ENCODE data around the gene B3GNT3.
"Not testable (repeated sequence)": the region's sequence is repeated elsewhere in the genome, so short reads cannot be mapped to it uniquely, and the experiment has no call there.

B3GNT3 gene

DNA sequence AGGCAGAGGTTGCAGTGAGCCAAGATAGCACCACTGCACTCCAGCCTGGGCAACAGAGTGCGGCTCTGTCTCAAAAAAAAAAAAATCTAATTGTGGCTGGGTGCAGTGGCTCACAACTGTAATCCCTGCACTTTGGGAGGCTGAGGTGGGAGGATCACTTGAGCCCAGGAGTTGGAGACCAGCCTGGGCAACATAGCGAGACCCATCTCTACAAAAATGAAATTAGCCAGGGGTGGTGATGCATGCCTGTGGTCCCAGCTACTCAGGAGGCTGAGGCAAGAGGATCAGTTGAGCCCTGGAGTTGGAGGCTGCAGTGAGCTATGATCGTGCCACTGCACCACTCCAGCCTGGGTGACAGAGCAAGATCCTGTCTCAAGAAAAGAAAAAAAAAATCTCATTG lies 3.7 kb downstream of the B3GNT3 start:
- not testable (repeated sequence) for DNase-seq

DNA sequence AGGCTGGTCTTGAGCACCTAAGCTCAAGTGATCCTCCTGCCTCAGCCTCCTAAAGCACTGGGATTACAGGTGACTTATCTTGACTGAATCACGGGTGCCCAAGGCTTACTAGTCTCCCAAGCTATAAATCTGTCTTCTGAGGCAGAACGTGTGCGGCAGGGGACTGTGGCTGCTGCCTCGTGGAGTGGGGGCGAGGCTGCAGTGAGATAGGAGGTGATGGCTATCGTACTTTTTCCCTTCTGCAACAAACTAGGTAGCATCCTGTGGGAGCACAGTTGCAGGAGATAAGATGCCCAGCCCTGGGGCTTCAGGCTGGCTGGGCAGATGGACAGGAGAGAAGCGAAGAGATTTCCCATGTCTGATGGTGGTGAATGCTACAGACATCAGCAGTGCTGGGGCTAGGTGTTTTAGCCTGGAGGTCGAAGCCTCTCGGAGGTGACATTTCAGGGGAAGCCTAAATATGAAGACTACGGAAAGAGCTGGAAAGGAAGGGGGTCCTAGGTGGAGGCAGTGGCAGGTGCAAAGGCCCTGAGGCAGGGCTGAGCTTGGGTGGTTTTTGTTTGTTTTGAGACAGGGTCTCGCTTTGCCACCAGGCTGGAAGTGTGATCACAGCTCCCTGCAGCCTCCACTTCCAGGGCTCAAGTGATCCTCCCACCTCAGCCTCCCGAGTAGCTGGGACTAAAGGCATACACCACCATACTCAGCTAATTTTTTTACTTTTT lies 7.4 kb downstream of the B3GNT3 start:
- no peak for DNase-seq

DNA sequence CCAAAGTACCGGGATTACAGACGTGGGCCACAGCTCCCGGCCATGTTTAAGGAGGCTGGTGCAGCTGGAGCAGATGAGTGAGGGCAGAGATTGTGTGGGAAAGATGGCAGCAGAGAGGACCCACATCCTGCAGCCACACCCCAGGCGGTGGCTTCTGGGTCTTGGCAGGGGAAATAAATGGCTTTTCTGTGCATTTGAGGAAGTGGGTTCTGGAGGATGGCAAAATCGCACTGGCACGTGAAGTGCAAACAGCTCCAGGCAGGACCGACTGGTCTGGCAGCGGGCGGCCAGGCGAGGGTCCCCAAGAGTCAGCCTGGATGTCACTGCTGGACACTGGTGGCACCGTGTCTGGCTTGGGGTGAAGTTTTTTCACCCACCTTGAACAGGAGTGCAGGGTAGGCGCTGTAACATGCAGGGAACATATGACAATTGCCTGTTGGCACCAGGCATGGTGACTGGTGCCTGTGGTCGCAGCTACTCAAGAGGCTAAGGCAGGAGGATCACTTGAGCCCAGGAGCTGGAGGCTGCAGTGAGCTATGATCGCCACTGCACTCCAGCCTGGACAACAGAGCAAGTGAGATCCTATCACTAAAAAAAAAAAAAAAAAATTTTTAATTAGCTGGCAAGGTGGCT lies 8.4 kb downstream of the B3GNT3 start:
- DNase-seq = no peak

DNA sequence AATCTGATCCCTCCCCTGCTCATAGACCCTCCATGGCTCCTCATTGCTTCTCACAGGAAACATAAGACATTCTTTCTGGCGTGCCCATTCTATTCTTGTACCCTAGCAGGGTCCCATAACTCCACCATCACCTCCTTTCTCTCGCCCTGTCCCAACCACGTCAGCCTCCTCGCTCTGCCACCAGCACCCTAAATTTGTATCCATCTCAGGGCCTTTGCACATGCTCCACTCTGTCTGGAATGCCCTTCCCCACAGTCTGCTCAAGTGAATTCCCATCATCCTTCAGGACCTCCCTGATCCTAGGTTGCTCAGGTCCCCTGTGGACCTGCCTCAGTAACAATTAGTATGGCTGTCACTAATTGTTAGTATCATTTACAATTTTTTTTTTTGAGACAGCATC lies 10.5 kb downstream of the B3GNT3 start:
- DNase-seq = no peak

DNA sequence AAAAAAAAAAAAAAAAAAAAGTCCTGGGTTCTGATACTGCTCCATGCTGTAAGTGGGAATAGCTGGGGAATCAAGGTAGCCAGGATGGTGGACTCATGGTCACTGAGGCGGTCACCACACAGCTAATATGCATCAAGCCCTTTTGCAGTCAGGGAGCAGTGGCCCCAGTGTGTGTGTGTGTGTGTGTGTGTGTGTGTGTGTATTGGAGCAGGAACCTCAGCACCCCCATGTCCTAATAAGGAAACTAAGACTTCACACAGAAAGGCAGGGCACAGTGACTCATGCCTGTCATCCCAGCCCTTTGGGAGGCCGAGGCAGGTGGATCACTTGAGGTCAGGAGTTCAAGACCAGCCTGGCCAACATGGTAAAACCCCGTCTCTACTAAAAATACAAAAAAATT lies 12.0 kb downstream of the B3GNT3 start:
- DNase-seq = no peak

DNA sequence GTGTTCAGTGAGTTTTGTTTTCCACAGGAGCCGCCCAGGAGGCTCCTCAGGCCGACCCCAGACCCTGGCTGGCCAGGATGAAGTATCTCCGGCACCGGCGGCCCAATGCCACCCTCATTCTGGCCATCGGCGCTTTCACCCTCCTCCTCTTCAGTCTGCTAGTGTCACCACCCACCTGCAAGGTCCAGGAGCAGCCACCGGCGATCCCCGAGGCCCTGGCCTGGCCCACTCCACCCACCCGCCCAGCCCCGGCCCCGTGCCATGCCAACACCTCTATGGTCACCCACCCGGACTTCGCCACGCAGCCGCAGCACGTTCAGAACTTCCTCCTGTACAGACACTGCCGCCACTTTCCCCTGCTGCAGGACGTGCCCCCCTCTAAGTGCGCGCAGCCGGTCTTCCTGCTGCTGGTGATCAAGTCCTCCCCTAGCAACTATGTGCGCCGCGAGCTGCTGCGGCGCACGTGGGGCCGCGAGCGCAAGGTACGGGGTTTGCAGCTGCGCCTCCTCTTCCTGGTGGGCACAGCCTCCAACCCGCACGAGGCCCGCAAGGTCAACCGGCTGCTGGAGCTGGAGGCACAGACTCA lies 12.9 kb downstream of the B3GNT3 start:
- DNase-seq = no peak

DNA sequence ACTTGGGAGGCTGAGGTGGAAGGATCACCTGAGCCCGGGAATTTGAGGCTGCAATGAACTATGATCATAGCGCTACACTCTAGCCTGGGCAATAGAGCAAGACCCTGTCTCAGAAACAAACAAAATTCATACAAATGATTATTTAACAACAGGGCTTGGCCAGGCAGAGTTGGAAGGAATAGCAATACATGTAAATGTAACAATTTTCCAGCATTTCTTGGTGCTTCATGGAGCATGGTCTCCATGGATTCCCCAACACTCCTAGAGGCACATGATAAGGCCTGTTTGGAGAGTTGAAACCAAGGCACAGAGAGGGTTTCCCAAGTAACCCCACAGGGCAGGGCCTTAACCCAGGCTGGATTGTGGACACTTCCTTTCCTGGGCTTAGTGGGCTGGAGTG lies 16.2 kb downstream of the B3GNT3 start:
- DNase-seq = no peak

DNA sequence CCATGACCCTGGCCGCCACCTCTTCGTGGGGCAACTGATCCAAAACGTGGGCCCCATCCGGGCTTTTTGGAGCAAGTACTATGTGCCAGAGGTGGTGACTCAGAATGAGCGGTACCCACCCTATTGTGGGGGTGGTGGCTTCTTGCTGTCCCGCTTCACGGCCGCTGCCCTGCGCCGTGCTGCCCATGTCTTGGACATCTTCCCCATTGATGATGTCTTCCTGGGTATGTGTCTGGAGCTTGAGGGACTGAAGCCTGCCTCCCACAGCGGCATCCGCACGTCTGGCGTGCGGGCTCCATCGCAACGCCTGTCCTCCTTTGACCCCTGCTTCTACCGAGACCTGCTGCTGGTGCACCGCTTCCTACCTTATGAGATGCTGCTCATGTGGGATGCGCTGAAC lies 16.7 kb downstream of the B3GNT3 start:
- no peak for DNase-seq

DNA sequence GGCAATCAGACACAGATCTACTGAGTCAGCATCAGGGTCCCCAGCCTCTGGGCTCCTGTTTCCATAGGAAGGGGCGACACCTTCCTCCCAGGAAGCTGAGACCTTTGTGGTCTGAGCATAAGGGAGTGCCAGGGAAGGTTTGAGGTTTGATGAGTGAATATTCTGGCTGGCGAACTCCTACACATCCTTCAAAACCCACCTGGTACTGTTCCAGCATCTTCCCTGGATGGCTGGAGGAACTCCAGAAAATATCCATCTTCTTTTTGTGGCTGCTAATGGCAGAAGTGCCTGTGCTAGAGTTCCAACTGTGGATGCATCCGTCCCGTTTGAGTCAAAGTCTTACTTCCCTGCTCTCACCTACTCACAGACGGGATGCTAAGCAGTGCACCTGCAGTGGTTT lies 17.2 kb downstream of the B3GNT3 start:
- no peak for DNase-seq

DNA sequence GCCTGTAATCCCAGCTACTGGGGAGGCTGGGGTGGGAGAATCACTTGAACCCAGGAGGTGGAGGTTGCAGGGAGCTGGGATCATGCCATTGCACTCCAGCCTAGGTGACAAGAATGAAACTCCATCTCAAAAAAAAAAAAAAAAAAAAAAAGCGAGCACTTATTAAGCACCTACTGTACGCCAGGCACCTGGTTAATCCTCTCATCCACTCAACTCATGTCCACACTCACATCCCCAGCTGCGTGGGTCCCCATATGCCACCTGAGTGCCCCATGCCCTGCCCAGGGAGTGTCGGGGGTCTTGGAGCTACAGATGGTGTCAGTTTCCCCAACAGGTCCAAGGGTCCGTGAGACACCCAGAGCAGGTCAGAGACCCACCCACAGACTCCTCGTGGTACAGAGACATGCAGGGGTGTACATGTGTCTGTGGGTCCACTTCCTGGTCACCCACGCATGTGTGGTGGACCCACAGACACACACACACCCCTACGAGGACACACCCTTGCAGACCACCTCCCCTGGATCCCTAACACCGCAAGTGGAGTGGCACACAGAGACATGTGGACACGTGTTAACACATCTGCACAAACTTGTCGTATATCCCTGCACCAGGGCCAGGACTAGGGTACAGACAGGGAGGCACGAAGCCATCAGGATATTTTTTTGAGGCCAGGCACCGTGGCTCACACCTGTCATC lies 22.9 kb downstream of the B3GNT3 start:
- DNase-seq = no peak

DNA sequence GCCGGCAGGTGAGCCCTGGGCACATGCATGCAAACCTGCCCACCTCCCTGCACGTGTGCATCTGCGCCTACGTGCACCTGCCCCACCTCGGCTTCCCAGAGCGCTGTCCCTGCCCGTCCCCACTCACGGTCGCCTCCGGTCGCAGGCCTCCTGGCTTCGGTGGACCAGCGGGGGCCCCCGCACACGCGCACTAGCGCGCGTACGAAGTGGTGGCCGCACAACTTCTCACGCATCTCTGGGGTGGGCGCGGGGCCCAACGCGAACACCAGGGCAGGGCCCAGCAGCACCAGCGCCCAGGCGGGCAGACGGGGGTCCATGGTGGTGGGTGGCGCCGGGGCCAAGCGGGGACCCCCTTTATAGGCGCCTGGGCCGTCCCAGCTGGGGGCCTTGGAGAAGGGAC lies 26.3 kb downstream of the B3GNT3 start, which contains the start of gene INSL3:
Gene INSL3, minus strand, starts transcription at position 330 of the 400 bp plus-strand sequence. Its CDS starts 13 bp downstream, at position 317.
- DNase-seq = no peak

DNA sequence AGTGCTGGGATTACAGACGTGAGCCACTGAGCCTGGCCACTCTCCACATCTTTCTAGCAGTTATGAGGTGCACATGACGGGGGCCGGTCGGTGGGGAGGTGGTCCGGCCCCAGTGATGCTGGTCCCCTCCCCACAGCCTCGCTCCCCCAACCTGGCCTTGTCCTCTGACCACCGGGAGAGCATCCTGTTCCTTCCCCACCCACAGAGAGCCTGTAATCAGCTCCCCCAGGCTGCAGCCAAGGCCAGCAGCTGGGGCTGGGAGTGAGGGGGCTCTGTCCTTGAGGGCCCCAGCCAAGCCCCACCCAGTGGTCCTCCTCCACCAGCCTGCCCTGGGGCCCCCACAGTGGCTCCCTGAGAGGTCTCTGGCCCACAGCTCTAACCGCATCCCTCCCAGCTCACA lies 29.4 kb downstream of the B3GNT3 start:
- DNase-seq = no peak

DNA sequence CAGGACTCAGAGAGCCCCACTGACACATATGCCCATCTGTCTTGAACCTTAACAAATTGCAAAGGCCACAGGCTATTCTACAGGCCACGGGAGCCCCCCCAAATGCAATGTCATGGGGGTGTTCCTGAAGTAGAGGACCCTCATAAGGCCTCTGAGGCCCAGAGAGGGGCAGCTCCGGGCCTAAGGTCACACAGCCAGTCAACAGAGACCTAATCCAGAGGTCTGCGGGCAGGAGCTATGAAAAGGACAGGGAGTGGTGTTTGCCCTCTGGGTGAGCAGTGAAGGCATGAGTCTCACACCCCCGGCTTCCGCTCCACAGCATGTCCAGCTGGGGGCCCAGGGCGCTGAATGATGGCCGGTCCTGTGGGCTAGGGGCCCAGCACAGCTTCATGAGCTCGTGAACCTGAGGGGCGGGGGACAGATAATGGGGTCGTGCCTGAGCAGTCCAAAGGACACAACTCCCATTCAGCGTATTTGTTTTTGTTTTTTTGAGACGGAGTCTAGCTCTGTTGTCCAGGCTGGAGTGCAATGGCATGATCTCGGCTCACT lies 31.6 kb downstream of the B3GNT3 start:
- no peak for DNase-seq

DNA sequence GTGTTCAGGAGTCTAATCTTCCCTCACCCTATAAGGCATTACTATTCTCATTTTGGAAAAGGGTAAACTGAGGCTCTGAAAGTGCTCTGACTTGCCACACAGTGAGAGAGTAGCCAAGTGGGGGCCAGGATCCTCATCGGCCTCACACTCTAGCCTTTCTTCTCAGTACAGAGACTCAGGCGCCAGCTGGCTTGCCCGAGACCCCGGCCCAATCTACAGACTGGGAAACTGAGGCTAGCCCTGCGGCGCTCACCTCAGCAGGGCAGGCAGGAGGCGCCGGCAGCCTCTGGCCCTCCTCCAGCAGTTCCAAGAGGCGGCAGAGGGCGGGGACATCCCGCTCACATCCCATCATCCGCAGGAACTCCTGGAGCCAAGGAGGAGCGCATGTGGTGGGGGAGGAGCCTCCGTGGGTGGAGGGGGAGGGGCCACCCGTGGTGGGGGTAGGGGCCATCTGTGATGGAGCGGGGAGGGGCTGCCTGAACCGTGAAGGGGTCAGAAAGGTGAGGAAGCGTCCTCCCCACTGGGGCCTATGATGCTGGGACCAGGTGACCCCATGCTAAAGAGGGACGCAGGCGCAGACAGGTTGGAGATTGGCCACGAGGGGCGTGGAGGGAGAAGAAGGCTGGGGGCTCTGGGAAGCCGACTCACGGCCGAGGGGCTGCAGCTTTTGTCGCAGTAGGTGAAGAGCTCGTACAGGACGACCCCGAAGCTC lies 35.1 kb downstream of the B3GNT3 start:
- DNase-seq = peak; percentile 29

DNA sequence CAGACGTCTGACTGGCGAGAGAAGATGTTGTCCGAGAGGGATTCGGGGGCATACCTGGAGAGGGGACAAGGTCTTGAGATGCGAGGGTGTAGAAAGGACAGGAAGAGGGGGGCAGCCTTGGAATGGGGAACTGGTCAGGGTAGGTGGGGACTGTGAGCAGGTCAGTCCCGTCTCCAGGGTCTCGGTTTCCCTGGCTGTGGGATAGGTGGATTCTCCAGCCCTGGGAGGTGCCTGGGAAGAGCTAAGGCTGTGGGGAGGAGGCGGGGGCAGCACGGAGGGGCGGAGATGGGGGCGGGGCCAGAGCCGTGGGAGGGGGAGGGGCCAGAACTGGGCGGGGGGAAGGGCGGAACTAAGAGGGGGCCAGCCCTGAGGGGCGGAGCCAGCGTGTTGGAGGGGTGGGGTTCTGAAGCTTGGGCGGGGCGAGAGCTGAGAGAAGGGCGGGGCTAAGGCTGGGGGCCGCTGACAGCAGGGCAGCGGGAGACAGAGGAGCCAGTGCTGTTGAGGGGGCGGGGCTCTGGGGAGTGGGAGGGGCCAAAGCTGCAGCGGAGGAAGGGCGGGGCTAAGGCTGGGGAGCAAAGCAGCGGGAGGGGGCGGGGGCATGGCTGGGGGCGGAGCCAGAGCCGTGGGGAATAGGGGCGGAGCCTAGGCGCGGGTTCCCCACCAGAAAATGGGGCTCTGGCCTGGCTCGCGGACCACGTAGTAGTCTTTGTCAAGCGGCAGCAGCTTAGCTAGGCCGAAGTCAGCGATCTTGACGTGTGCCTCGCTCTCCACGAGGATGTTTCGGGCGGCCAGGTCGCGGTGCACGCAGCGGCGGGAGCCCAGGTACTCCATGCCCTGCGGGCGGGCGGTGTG lies 35.9 kb downstream of the B3GNT3 start:
- DNase-seq = peak; percentile 41

DNA sequence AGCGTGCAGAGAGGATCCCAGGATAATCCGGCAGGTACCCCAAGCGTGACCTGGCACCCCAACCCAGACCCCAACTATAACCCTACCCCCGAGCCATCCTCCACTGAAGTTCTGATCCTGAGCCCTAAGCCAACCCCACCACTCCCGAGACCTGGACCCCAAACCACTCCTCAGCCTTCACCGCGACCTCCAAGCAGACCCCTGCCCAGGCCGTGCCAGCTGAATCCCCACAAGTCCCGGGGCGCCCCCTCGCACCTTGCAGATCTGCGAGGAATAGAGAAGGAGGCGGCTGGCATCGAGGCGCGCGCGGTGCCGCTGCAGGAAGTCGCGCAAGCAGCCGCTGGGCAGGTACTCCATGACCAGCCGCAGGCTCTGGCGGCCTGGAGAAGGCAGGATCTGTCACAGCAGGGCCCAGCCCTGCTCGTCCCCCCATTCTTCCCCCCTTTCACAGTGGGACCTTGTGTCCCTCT lies 36.5 kb downstream of the B3GNT3 start:
- DNase-seq = no peak

DNA sequence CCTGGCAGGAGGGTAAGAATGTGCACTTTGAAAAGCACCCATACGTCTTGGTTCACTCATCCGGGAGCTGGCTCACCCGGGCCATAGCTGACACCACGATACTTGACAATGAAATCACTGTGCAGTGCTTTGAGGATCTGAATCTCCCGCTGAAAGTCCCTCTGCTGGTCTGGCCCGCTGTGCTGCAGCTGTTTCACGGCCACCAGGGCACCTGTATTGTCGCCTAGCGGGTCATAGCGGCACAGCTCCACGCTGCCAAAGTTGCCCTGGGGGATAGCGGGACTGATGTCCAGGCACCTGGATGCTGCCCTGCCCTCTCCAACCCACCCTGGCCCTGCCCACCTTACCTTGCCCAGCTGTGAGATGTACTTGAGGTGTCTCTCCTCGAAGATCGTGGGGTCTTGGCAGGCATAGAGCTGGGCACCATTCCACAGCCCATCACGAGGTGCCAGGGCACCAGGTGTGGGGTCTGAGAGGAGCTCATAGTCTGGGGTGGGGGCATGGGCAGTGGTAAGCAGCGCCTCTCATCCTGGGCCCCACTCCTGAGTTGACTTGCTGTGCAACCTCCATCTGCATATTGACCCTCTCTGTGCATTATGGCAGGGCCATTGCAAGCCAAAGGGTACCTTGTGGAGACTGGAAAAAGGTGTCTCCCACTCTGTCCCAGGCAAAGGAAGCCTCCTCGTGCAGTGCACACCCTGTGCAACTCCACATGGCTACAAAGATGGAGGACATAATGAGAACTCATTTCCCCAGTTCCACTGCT lies 37.7 kb downstream of the B3GNT3 start:
- no peak for DNase-seq

DNA sequence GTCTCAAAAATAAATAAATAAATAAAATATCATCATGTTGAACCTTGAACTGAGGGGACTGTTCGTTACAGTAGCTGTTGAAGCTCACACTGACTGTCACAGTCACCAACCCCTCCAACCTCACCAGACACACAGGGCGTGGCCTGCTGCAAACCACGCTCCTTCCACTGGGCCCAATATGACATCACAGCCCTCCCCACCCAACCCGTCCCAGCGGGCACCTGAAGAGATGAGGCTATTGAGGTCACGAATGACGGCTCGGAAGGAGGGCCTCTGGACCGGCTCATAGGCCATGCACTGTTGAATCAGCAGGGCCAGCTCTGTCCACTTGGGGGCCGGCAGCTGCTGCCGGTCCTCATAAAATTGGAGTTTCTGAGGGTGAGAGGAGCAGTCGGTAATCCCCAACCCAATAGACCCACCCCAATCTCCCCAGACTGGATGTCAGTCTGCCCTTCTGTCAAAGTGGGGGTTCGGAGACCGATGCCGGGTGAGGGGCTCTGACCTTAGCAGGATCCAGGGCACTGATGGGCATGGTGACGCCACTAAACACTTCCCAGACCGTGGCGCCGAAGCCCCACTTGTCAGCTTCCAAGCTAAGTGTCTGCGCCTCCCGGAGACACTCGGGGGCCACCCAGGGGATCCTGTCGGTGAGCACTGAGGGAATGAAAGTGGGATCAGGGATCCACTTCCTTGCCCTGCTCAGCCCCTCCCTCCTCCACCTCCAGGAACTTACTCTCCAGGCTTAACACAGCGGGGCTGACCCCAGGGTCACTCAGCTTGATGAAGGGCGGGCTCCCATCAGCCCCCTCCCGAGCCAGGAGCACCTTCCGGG lies 39.6 kb downstream of the B3GNT3 start:
- no peak for DNase-seq

DNA sequence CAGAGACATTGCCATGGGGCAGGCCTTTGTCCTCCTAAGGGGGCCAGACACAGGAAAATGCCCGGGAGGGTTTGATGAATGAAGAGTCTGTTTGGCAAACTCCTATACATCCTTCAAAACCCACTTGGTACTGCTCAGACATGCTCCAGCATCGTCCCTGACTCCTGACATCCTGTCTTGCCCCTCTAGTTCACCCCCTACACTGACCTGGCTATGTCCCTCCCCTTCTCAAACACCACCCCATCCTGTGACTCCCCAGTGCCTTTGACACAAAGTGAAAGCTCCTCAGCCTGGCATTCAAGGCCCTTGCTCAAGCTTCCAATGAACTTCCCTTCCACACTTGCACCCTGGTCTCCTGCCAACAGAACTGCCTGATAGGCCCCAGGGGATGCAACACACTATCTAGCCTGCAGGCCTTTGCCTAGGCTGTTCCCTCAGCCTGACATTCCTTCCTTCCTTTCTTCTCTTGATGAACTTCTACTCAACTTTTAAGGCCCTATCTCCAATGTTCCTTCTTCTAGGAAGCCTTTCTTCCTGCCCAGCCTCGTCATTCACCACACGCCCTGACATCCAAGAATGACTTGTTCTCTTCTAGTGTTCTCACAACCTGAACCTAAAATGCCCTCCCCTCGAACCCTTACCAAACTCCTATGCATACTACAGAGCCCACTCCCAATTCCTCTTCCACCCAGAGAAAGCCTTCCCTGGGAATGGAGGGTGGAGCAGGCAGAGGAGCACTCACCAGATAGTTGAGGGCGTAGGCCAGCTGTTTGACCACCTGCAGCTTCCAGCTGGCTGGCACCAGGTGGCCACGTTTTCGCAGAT lies 40.5 kb downstream of the B3GNT3 start:
- DNase-seq = no peak
